HG03520 (cell line): ENCODE data around the gene VENTX.

Experiments used
- ATAC-seq: cut with Tn5 transposase; IDR thresholded peaks from one replicate; pipeline ENCODE4 v1.9.1; 2021; ENCODE audit warnings: mild to moderate bottlenecking, moderate library complexity; ENCODE audit not compliant: unreplicated experiment

The VENTX gene

GRCh38 chr10:133283931-133284330 is 46.3 kb downstream of the VENTX start:
- ATAC-seq, result no peak

GRCh38 chr10:133285217-133285616 is 47.6 kb downstream of the VENTX start:
- no peak for ATAC-seq

- ATAC-seq, result no peak
Observed at GRCh38 chr10:133286366-133286765, 48.7 kb downstream of the VENTX start.

- ATAC-seq, result no peak
Observed at GRCh38 chr10:133287832-133288500, 50.3 kb downstream of the VENTX start.

- no peak for ATAC-seq
Observed at GRCh38 chr10:133289761-133290160, 52.1 kb downstream of the VENTX start.
